H1 (cell line): Measurements from ENCODE around the gene TDRD9. TPM values are rescaled to one million over a fixed set of nuclear protein-coding genes. Genes with fewer than 3 reads are reported as not detected.

ENCODE experiments used
- CHD7 ChIP-seq: fragments of 300-600 bp; sonication (generic); IDR thresholded peaks from 2 replicates; pipeline ENCODE4 v1.7.1; 2012; ENCODE audit warnings: low read length, moderate library complexity, mild to moderate bottlenecking, inconsistent platforms; ENCODE audit not compliant: insufficient replicate concordance
- GTF2F1 ChIP-seq: IDR thresholded peaks from 2 replicates; pipeline ENCODE4 v1.6.1; 2012; ENCODE audit warnings: low read depth, low read length, improper control_type of control experiment, borderline replicate concordance
- KDM1A ChIP-seq: fragments of 200-600, 300-600 bp; sonication (generic); IDR thresholded peaks from 2 replicates; pipeline ENCODE4 v1.7.1; 2016; ENCODE audit warnings: mild to moderate bottlenecking, low read length, borderline replicate concordance
- NRF1 ChIP-seq: IDR thresholded peaks from 2 replicates; pipeline ENCODE4 v1.6.1; 2011; ENCODE audit warnings: mild to moderate bottlenecking, low read depth, low read length, improper control_type of control experiment
- SP2 ChIP-seq: IDR thresholded peaks from 2 replicates; pipeline ENCODE4 v1.6.1; 2012; ENCODE audit warnings: mild to moderate bottlenecking, low read length, inconsistent platforms
- polyA plus RNA-seq, 7 experiments: library from polyadenylated mRNA; depleted of rRNA in 3 of 7; stranded (reverse) in 5 of 7; unstranded in 2 of 7; fragments of >200 nt in 5 of 7; fragments of 200-250 nt in 2 of 7; gene quantifications; 1 replicate in 5 of 7; 2 replicates in 1 of 7; 4 replicates in 1 of 7; pipeline versions ENCODE4 v1.2.1 to v1.2.3, GENCODE V29; 2011 to 2013; ENCODE audit warnings: missing spikeins in 2 of 7, mixed read lengths in 2 of 7
- total RNA-seq: library from RNA; stranded (reverse); fragmentation: NEBNext Ultra II Directional; extraction: Animal tissue kit (Norgen Biotek cat#: 25700); gene quantifications from 2 replicates; pipeline ENCODE4 v1.2.1, GENCODE V29; 2021

TDRD9 gene
- total and polyA plus RNA-seq, 2 of the 8 experiments (the other 6 are each of a cell fraction or from before 2014, with no cell fraction given): not detected

GRCh38 chr14:103994535-103995184 is 66.4 kb downstream of the TDRD9 start (continued):
- TF ChIP-seq CHD7 (no peak), SP2 (no peak), KDM1A (no peak), NRF1 (no peak), GTF2F1 (no peak)
- TF ChIP-seq, all 59 proteins: peak for 0
